Measurements from ENCODE around the gene CST4.
A peak's percentile ranks its signal among the peaks of the same experiment; 100 is the strongest.
"Not testable (repeated sequence)": the region's sequence is repeated elsewhere in the genome, so short reads cannot be mapped to it uniquely, and the experiment has no call there.

The CST4 gene

DNA sequence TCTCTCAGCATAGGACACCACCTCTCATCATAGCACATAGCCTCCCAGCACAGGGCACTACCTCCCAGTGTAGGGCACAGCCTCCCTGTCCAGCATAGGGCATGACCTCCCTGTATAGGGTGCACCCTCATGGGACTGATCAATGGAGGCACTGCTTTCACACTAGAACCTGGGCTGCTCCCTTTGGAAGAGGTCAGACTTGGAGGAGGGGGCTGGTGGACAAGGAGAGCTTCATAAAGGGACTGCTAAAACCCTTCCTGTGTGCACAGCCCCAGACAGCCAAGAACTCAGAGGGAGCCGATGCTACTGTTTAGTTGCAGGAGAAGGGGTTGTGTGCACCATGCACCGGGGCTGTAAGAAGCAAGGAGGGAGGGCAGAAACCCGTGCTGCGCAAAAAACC, 21.9 kb upstream of the CST4 start:
- Histone ChIP-seq H3K27me3 (no peaks in the 10 kb centered on the region), H4K20me1 (no peaks in the 10 kb centered on the region), H3K9me3 (replicated peaks in 1 of 11) (no peaks in the 10 kb centered on the region), H3K4me2 (no peak overlapping the region), H3K9ac (no peak overlapping the region), H3K36me3 (no peaks in the 10 kb centered on the region), H3K4me3 (no peak overlapping the region), H3K4me1 (no peaks in the 10 kb centered on the region), H3K27ac (no peak overlapping the region)
- TF ChIP-seq Cebpa-rat (IDR thresholded peaks at IDR 0.05) = no peak

DNA sequence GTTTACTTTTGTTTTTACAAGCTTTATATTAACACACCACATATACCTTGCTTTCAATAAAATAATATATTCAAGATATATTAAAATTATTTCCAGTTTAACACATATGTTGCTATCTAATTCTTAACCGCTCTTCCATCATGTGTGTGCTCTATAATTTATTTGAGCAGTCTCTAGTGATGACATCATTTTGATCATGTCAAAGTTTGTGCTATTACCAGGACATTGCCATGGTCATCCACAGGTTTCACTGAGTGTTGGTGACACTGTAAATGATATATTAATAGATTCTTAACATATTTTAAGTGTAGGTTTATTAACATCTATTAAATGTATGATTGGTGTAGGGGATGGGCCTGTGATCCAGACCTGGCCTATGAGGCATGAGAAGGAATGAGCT, 17.1 kb upstream of the CST4 start:
- Histone ChIP-seq H3K9me3 (replicated peaks in 1 of 11) (no peaks in the 10 kb centered on the region), H3K4me2 (no peak overlapping the region), H3K27me3 (no peaks in the 10 kb centered on the region), H3K36me3 (no peaks in the 10 kb centered on the region), H3K4me1 (no peaks in the 10 kb centered on the region), H4K20me1 (no peaks in the 10 kb centered on the region), H3K27ac (no peak overlapping the region), H3K9ac (no peak overlapping the region), H3K4me3 (no peak overlapping the region)
- TF ChIP-seq Cebpa-rat (IDR thresholded peaks at IDR 0.05) = no peak

DNA sequence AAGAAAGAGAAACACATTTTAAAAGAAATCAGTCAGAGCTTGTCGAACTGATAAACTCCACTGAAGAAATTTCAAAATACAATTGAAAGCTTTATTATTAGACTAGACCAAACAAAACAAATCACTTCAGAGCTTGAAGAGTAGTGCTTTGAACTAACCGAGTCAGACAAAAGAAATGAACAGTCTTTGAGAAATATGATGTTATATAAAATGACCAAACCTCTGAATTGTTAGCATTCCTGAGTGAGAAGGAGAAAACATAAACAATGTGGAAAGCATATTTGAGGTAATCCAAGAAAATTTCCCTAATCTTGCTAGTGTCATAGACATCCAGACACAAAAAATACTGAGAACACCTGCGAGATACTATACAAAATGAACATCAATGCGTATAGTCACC, 13.2 kb upstream of the CST4 start:
- no peak for TF ChIP-seq Cebpa-rat (IDR thresholded peaks at IDR 0.05)
- Histone ChIP-seq H3K4me3 (no peak overlapping the region), H4K20me1 (no peaks in the 10 kb centered on the region), H3K4me2 (no peak overlapping the region), H3K9ac (no peak overlapping the region), H3K27ac (no peak overlapping the region), H3K4me1 (peaks cover 0 to 10% (median 0%) of the 10 kb centered on the region in 10 experiments; a peak in 5 of 20 replicates), H3K36me3 (no peaks in the 10 kb centered on the region), H3K9me3 (replicated peaks in 1 of 11) (no peaks in the 10 kb centered on the region), H3K27me3 (no peaks in the 10 kb centered on the region)

DNA sequence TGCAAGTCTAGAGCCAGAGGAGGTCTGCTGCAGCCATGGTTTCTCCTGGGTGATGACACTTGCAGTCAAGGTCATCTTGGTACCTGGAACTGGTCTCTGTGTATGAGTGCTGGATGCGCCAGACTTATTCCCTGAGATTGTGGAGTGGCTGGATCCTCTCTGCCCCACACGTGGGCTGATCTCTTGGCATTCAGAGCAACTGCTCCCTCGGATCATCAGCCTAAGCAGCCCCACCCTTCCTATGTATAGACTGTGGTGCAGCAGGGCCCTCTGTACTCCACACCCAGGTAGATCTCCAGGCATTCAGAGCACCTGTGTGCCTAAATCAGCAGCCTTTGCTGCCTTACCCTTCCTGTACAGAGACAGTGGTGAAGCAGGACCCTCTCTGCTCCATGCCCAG, 12.1 kb upstream of the CST4 start:
- no peak overlapping the region for H3K9ac ChIP-seq
- TF ChIP-seq Cebpa-rat (IDR thresholded peaks at IDR 0.05) = no peak
- no peak overlapping the region for H3K27ac ChIP-seq
- peaks cover 0 to 10% (median 0%) of the 10 kb centered on the region in 10 experiments; a peak in 5 of 20 replicates for H3K4me1 ChIP-seq
- H3K9me3 ChIP-seq (replicated peaks in 1 of 11) = no peaks in the 10 kb centered on the region
- no peaks in the 10 kb centered on the region for H3K27me3 ChIP-seq
- H3K36me3 ChIP-seq = no peaks in the 10 kb centered on the region
- no peak overlapping the region for H3K4me3 ChIP-seq
- H3K4me2 ChIP-seq = no peak overlapping the region
- no peaks in the 10 kb centered on the region for H4K20me1 ChIP-seq

DNA sequence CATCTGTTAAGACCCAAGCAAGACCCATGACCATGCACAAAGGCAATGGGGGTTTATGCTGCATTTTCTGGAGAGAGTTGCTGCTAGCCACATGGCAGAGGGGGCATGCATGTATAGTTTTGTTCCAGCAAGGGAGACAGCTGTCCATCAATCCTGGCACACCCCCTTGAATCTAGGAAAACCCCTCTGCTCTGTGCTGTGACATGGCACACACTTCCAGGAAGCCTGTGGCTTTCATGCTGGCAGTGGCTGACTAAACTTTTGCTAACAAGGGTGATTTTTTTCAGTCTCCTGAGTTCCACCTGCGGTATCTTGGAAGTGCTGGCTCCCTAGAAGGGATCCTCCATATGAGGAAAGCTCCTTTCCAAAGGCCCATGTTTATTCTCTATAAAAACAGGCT, 9.1 kb upstream of the CST4 start:
- H3K4me1 ChIP-seq = peaks cover 0 to 10% (median 7%) of the 10 kb centered on the region in 10 experiments; a peak in 14 of 20 replicates
- peak overlapping the region in 3 of 11 experiments; percentile 3 to 22 (median 10); a peak in 3 of 22 replicates for H3K4me2 ChIP-seq
- no peaks in the 10 kb centered on the region for H4K20me1 ChIP-seq
- no peak overlapping the region for H3K9ac ChIP-seq
- H3K27ac ChIP-seq = no peak overlapping the region
- H3K9me3 ChIP-seq (replicated peaks in 1 of 11) = no peaks in the 10 kb centered on the region
- no peaks in the 10 kb centered on the region for H3K36me3 ChIP-seq
- no peak for TF ChIP-seq Cebpa-rat (IDR thresholded peaks at IDR 0.05)
- H3K4me3 ChIP-seq = no peak overlapping the region
- H3K27me3 ChIP-seq = no peaks in the 10 kb centered on the region

GRCh38 chr20:23695068-23695395, 6.2 kb upstream of the CST4 start:
- H3K27ac ChIP-seq; H3K9ac ChIP-seq; H4K20me1 ChIP-seq; H3K27me3 ChIP-seq; H3K4me3 ChIP-seq; H3K36me3 ChIP-seq; H3K9me3 ChIP-seq (replicated peaks in 1 of 11); H3K4me2 ChIP-seq: not testable (repeated sequence)
- H3K4me1 ChIP-seq = peaks cover 0 to 15% (median 11%) of the 10 kb centered on the region in 10 experiments; a peak in 14 of 20 replicates

DNA sequence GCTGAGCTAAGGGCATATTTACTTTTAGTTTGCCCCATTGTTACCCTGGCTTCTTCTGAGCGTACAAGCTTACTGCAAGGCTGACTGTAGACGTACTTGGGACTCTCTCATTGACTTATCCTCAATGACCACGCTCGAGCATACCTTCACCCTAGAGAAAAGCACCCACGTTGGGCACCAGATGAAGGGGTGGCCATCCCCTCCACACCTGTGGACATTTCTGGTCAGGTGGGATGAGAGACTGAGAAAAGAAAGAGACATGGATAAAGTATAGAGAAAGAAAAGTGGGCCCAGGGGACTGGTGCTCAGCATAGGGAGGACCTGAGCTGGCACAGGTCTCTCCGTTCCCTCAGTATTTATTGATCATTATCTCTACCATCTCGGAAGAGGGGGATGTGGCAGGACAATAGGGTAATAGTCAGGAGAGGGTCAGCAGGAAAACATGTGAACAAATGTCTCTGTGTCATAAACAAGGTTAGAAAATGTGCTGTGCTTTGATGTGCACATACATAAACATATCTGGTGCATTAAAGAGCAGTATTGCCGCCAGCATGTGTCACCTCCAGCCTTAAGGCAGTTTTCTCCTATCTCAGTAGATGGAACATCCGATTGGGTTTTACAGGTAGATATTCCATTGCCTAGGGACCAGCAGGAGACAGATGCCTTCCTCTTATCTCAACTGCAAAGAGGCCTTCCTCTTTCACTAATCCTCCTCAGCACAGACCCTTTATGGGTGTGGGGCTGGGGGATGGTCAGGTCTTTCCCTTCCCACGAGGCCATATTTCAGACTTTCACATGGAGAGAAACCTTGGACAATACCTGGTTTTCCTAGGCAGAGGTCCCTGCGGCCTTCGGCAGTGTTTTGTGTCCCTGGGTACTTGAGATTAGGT, 5.6 kb upstream of the CST4 start:
- H3K36me3 ChIP-seq; H3K9ac ChIP-seq; H3K27ac ChIP-seq; H3K9me3 ChIP-seq (replicated peaks in 1 of 11); H4K20me1 ChIP-seq; H3K27me3 ChIP-seq; H3K4me2 ChIP-seq; H3K4me3 ChIP-seq: not testable (repeated sequence)
- peaks cover 0 to 15% (median 11%) of the 10 kb centered on the region in 10 experiments; a peak in 14 of 20 replicates for H3K4me1 ChIP-seq

DNA sequence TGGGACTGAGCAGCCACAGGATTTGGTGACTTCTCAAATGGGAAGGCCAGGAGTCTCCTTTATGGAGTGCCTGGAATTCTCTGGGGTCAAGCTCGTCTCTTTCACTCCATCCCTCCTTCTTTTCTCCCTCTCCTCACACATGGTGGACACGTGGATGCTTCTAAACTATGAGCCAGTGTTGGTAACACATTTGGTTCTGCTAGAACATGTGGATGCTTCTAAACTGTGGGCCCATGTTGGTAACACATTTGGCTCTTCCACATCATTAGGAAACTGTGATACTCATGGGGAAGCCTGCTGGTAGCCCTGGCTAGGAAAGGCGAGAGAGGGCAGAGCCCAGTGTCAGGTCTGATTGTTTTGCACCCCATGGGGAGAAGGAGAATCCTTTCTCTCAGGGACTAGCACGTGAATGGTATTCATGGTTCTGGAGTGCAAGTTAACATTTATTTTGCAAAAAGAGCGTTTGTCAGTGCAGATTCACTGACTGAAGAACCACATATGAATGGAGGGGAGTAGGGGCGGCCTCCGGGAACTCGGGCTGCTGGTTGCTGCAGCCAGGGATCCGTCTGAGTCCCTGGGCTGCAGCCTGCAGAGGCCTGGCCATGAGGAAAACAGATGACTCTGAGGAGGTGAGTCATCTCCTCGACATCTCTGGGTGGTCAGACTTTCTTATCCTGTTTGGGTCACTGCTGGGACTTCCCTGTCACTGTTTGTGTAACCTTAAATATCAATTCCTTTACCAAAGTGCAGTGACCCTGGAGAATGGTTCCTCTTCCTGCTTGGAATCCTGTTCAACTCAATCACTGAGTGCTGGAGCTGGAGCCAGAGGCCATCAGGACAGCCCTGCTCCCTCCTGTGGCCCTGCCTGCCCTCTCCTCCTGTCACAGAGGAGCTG, 4.1 kb upstream of the CST4 start:
- not testable (repeated sequence) for H3K36me3 ChIP-seq; H4K20me1 ChIP-seq; H3K9ac ChIP-seq; H3K27me3 ChIP-seq; H3K4me3 ChIP-seq; H3K9me3 ChIP-seq (replicated peaks in 1 of 11)
- peak overlapping the region in 5 of 11 experiments; percentile 9 to 62 (median 49); a peak in 8 of 22 replicates for H3K4me2 ChIP-seq
- peak overlapping the region in 2 of 11 experiments; percentile 18 to 37; a peak in 2 of 22 replicates for H3K27ac ChIP-seq
- peaks cover 8 to 19% (median 14%) of the 10 kb centered on the region in 10 experiments; a peak in 19 of 20 replicates for H3K4me1 ChIP-seq

GRCh38 chr20:23691675-23692074, 2.8 kb upstream of the CST4 start:
- no peaks in the 10 kb centered on the region for H3K36me3 ChIP-seq
- H3K4me2 ChIP-seq = no peak overlapping the region
- peaks cover 11 to 23% (median 14%) of the 10 kb centered on the region in 10 experiments; a peak in 19 of 20 replicates for H3K4me1 ChIP-seq
- no peaks in the 10 kb centered on the region for H3K27me3 ChIP-seq
- no peak overlapping the region for H3K27ac ChIP-seq
- H3K9ac ChIP-seq = no peak overlapping the region
- no peaks in the 10 kb centered on the region for H3K9me3 ChIP-seq (replicated peaks in 1 of 11)
- H3K4me3 ChIP-seq = no peak overlapping the region
- no peaks in the 10 kb centered on the region for H4K20me1 ChIP-seq
- no peak for TF ChIP-seq Cebpa-rat (IDR thresholded peaks at IDR 0.05)
